ENCODE data around the gene SPATA6L. TPM values are rescaled to one million over a fixed set of nuclear protein-coding genes. Genes with fewer than 3 reads are reported as not detected.
A peak's percentile ranks its signal among the peaks of the same experiment; 100 is the strongest.

The SPATA6L gene
- total and polyA plus RNA-seq, 2 of the 13 experiments (the other 11 are each of a cell fraction or from before 2014, with no cell fraction given): 1.1 to 1.9 TPM

- no peak for TF ChIP-seq ZNF276 (CRISPR knock-in tag; IDR thresholded peaks at IDR 0.05; ENCODE audit: low read depth)
- TF ChIP-seq PHB2 (IDR thresholded peaks at IDR 0.05; ENCODE audit: partially characterized antibody): no peak
- no peak for TF ChIP-seq ZNF24 (IDR thresholded peaks at IDR 0.05)
- no peak for TF ChIP-seq ZNF724P (CRISPR knock-in tag; IDR thresholded peaks at IDR 0.05; ENCODE audit: borderline replicate concordance)
- TF ChIP-seq NBN (conservative IDR thresholded peaks at IDR 0.05): no peak
- TF ChIP-seq ATF6 (CRISPR knock-in tag; conservative IDR thresholded peaks at IDR 0.05): peak; percentile 59; the same call in 1 of the 2 replicates
- no peak for TF ChIP-seq ZNF12 (CRISPR knock-in tag; IDR thresholded peaks at IDR 0.05)
- TF ChIP-seq CC2D1A (CRISPR knock-in tag; IDR thresholded peaks at IDR 0.05): no peak
- TF ChIP-seq GABPB1 (CRISPR knock-in tag; IDR thresholded peaks at IDR 0.05): peak; percentile 94
- TF ChIP-seq NFIB (CRISPR knock-in tag; IDR thresholded peaks at IDR 0.05; ENCODE audit: borderline replicate concordance): no peak
- no peak for TF ChIP-seq ZMYM3 (CRISPR knock-in tag; IDR thresholded peaks at IDR 0.05)
- TF ChIP-seq ZNF782 (CRISPR knock-in tag; IDR thresholded peaks at IDR 0.05; ENCODE audit: borderline replicate concordance): 0 out of 2 replicates have a peak, but pooled peaks have one; percentile 34
- TF ChIP-seq ZNF629 (CRISPR knock-in tag; conservative IDR thresholded peaks at IDR 0.05): peak; percentile 45; the same call in 1 of the 2 replicates
- no peak for TF ChIP-seq SNRNP70 (IDR thresholded peaks at IDR 0.05; ENCODE audit: low read depth, low read length)
- no peak for TF ChIP-seq ZNF639 (CRISPR knock-in tag; conservative IDR thresholded peaks at IDR 0.05)
- no peak for TF ChIP-seq ZBTB46 (CRISPR knock-in tag; IDR thresholded peaks at IDR 0.05; ENCODE audit: borderline replicate concordance)
- TF ChIP-seq ZNF7 (CRISPR knock-in tag; IDR thresholded peaks at IDR 0.05): no peak
- TF ChIP-seq ZNF33B (CRISPR knock-in tag; IDR thresholded peaks at IDR 0.05): peak; percentile 21; the same call in 1 of the 2 replicates
- peak; percentile 82; the same call in 1 of the 2 replicates for TF ChIP-seq HOXA5 (CRISPR knock-in tag; IDR thresholded peaks at IDR 0.05)
- TF ChIP-seq NR0B2 (CRISPR knock-in tag; IDR thresholded peaks at IDR 0.05): no peak
- TF ChIP-seq ONECUT2 (CRISPR knock-in tag; IDR thresholded peaks at IDR 0.05): peak; percentile 41; the same call in 1 of the 2 replicates
- TF ChIP-seq ZNF780A (CRISPR knock-in tag; IDR thresholded peaks at IDR 0.05): no peak
- no peak for TF ChIP-seq NR2F2 (IDR thresholded peaks at IDR 0.05; ENCODE audit: borderline replicate concordance, low read depth)
- TF ChIP-seq MIXL1 (CRISPR knock-in tag; IDR thresholded peaks at IDR 0.05): peak; percentile 56; the same call in 1 of the 2 replicates
Measured at GRCh38 chr9:4662108-4662988, 3.9 kb downstream of the SPATA6L start, which contains the start of gene PLPP6 (continued).

Data from HepG2 (cell line).